ENCODE data around the gene SMIM36.
A peak's percentile ranks its signal among the peaks of the same experiment; 100 is the strongest.

DNA sequence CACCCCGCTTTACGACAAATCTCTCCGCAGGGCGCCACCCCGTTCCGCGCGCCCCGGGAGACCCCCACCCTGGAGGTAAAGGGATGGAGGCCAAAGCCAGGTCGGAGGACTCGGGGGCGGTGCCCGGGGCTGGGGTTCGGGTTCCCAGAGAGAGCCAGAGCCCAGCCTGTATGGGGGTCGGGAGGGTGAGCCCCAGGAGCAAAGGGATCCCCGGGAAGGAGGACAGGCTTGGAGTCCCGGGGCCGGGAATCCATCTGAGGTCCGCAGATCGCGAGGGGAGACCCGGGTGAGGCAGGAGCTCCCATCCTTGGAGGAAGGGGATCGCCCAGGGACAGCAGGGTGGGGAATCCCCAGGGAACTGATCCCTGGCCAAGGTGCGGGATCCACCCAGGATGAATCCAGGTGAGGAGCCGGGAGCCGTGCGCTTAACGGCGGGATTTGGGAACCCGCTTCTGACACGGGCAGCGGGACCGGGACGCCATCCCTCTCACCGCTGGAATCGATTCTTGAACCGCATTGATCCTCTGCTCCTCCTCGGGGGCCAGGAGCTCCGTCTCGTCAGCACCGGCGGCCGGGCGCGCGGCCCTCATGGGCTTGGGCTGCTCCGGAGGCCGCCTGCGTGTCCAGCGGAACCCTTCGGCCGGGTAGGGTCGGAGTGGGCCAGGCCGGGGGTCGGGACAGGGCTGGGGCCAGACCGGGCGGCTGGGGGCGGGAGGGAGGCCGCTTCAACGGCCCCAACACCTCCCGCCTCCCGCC is 89.9 kb downstream of the SMIM36 start, which contains the start of gene MMD:
- TF ChIP-seq, protein P1, sequence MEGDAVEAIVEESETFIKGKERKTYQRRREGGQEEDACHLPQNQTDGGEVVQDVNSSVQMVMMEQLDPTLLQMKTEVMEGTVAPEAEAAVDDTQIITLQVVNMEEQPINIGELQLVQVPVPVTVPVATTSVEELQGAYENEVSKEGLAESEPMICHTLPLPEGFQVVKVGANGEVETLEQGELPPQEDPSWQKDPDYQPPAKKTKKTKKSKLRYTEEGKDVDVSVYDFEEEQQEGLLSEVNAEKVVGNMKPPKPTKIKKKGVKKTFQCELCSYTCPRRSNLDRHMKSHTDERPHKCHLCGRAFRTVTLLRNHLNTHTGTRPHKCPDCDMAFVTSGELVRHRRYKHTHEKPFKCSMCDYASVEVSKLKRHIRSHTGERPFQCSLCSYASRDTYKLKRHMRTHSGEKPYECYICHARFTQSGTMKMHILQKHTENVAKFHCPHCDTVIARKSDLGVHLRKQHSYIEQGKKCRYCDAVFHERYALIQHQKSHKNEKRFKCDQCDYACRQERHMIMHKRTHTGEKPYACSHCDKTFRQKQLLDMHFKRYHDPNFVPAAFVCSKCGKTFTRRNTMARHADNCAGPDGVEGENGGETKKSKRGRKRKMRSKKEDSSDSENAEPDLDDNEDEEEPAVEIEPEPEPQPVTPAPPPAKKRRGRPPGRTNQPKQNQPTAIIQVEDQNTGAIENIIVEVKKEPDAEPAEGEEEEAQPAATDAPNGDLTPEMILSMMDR (IDR thresholded peaks at IDR 0.05): no peak
- TF ChIP-seq POLR2A (IDR thresholded peaks at IDR 0.05): peak; percentile 22
- no peak for TF ChIP-seq EP300 (IDR thresholded peaks at IDR 0.05)
